ENCODE results near the gene SNN.

DNA sequence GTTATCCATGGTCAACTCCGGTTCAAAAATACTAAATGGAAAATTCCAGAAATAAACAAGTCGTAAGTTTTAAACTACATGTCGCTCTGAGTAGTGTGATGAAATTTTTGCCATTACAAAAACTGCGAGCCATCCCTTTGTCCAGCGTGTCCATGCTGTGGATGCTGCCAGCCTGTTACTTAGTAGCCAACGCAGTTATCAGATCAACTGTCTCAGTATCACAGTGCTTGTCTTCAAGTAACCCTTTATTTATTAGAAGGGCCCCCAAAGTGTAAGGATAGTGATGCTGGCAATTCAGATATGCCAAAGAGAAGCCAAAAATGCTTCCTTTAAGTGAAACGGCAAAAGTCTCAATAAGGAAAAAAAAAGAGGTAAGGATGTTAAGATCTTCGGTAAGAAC, 23.9 kb downstream of the SNN start:
- TF ChIP-seq, protein P1, sequence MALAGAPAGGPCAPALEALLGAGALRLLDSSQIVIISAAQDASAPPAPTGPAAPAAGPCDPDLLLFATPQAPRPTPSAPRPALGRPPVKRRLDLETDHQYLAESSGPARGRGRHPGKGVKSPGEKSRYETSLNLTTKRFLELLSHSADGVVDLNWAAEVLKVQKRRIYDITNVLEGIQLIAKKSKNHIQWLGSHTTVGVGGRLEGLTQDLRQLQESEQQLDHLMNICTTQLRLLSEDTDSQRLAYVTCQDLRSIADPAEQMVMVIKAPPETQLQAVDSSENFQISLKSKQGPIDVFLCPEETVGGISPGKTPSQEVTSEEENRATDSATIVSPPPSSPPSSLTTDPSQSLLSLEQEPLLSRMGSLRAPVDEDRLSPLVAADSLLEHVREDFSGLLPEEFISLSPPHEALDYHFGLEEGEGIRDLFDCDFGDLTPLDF (CRISPR knock-in tag; IDR thresholded peaks at IDR 0.05), result no peak
- TF ChIP-seq, protein P2, sequence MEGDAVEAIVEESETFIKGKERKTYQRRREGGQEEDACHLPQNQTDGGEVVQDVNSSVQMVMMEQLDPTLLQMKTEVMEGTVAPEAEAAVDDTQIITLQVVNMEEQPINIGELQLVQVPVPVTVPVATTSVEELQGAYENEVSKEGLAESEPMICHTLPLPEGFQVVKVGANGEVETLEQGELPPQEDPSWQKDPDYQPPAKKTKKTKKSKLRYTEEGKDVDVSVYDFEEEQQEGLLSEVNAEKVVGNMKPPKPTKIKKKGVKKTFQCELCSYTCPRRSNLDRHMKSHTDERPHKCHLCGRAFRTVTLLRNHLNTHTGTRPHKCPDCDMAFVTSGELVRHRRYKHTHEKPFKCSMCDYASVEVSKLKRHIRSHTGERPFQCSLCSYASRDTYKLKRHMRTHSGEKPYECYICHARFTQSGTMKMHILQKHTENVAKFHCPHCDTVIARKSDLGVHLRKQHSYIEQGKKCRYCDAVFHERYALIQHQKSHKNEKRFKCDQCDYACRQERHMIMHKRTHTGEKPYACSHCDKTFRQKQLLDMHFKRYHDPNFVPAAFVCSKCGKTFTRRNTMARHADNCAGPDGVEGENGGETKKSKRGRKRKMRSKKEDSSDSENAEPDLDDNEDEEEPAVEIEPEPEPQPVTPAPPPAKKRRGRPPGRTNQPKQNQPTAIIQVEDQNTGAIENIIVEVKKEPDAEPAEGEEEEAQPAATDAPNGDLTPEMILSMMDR (IDR thresholded peaks at IDR 0.05 in 2 of 3, conservative IDR thresholded peaks at IDR 0.05 in 1 of 3; ENCODE audit: insufficient read depth in 2 of 3, low read depth in 1 of 3, low read length in 3 of 3), result no peak
- TF ChIP-seq YY1 (IDR thresholded peaks at IDR 0.05; ENCODE audit: borderline replicate concordance in 1 of 3, control insufficient read depth in 1 of 3, extremely low read depth in 1 of 3, insufficient read depth in 3 of 3, insufficient read length in 1 of 3, insufficient replicate concordance in 2 of 3, low read depth in 1 of 3, low read length in 2 of 3) (no peak), SAP30 (IDR thresholded peaks at IDR 0.05; ENCODE audit: borderline replicate concordance, insufficient read depth, low read depth, low read length, poor library complexity, severe bottlenecking) (no peak), ZFP1 (CRISPR knock-in tag; IDR thresholded peaks at IDR 0.05) (no peak), RCOR1 (IDR thresholded peaks at IDR 0.05; ENCODE audit: borderline replicate concordance in 1 of 2, low read depth in 2 of 2, low read length in 2 of 2) (no peak), SREBF2 (CRISPR knock-in tag; IDR thresholded peaks at IDR 0.05) (no peak), POLR2A (conservative IDR thresholded peaks at IDR 0.05) (no peak), U2AF2 (optimal IDR thresholded peaks at IDR 0.05; ENCODE audit: low read depth, low read length) (no peak), CEBPB (tag; IDR thresholded peaks at IDR 0.05) (no peak)
- TF ChIP-seq, protein P3, sequence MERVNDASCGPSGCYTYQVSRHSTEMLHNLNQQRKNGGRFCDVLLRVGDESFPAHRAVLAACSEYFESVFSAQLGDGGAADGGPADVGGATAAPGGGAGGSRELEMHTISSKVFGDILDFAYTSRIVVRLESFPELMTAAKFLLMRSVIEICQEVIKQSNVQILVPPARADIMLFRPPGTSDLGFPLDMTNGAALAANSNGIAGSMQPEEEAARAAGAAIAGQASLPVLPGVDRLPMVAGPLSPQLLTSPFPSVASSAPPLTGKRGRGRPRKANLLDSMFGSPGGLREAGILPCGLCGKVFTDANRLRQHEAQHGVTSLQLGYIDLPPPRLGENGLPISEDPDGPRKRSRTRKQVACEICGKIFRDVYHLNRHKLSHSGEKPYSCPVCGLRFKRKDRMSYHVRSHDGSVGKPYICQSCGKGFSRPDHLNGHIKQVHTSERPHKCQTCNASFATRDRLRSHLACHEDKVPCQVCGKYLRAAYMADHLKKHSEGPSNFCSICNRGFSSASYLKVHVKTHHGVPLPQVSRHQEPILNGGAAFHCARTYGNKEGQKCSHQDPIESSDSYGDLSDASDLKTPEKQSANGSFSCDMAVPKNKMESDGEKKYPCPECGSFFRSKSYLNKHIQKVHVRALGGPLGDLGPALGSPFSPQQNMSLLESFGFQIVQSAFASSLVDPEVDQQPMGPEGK (CRISPR knock-in tag; IDR thresholded peaks at IDR 0.05; ENCODE audit: borderline replicate concordance), result no peak
- TF ChIP-seq, protein P4, sequence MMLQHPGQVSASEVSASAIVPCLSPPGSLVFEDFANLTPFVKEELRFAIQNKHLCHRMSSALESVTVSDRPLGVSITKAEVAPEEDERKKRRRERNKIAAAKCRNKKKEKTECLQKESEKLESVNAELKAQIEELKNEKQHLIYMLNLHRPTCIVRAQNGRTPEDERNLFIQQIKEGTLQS (IDR thresholded peaks at IDR 0.05), result no peak
- TF ChIP-seq, protein P4 (CRISPR knock-in tag; conservative IDR thresholded peaks at IDR 0.05), result no peak

Measured in K562 (cell line).